PC-9 (cell line): Measurements from ENCODE around the gene GAB2.

Experiments
- CTCF ChIP-seq: fragments of 200-600 bp; sonication (generic); conservative IDR thresholded peaks from 2 replicates; pipeline ENCODE4 v1.6.1; 2017; ENCODE audit warnings: mixed run types, antibody characterized with exemption, mild to moderate bottlenecking, moderate library complexity
- EZH2 ChIP-seq: fragments of 200-600 bp; sonication (generic); IDR thresholded peaks from 2 replicates; pipeline ENCODE4 v1.8.0; 2017; ENCODE audit warnings: antibody characterized with exemption, low read depth

- no peak for TF ChIP-seq CTCF
- TF ChIP-seq EZH2: no peak
Measured at GRCh38 chr11:78392854-78393253, 24.8 kb downstream of the GAB2 start.
